Stimulated activated CD8-positive, alpha-beta memory T cell treated with anti-CD3 and anti-CD28 coated beads, Interleukin-12 subunit alpha, Interleukin-12 subunit beta, amount 100 ng/mL, for 1 hour (primary cell): Measurements from ENCODE around the gene TTC34.
A peak's percentile ranks its signal among the peaks of the same experiment; 100 is the strongest.

Experiments
- DNase-seq: peaks from one replicate; pipeline ENCODE4 v3.0.0-alpha.2; 2020; ENCODE audit warnings: low read depth

Gene TTC34

GRCh38 chr1:2801535-2802291, at the start of gene TTC34:
Gene TTC34, minus strand, starts transcription at chr1:2801693. Its CDS starts 866 bp downstream, at chr1:2800827.
- DNase-seq: peak; percentile 9

- DNase-seq: no peak
Measured at GRCh38 chr1:2850502-2850901, 49.0 kb upstream of the TTC34 start.

GRCh38 chr1:2848006-2848670, 46.6 kb upstream of the TTC34 start:
- DNase-seq: no peak

- no peak for DNase-seq
Measured at GRCh38 chr1:2847086-2847985, 45.8 kb upstream of the TTC34 start.

- DNase-seq: no peak
Measured at GRCh38 chr1:2845869-2846268, 44.4 kb upstream of the TTC34 start.

- peak; percentile 33 for DNase-seq
Measured at GRCh38 chr1:2840036-2840809, 38.7 kb upstream of the TTC34 start.

GRCh38 chr1:2837823-2838222, 36.3 kb upstream of the TTC34 start:
- DNase-seq: no peak

- DNase-seq: no peak
Measured at GRCh38 chr1:2837316-2837715, 35.8 kb upstream of the TTC34 start.

GRCh38 chr1:2836333-2836970, 35.0 kb upstream of the TTC34 start:
- no peak for DNase-seq

- no peak for DNase-seq
Measured at GRCh38 chr1:2835650-2836159, 34.2 kb upstream of the TTC34 start.

- no peak for DNase-seq
Measured at GRCh38 chr1:2834741-2835564, 33.5 kb upstream of the TTC34 start.

- no peak for DNase-seq
Measured at GRCh38 chr1:2834146-2834475, 32.6 kb upstream of the TTC34 start.

GRCh38 chr1:2833454-2834145, 32.1 kb upstream of the TTC34 start:
- no peak for DNase-seq

GRCh38 chr1:2832506-2833453, 31.3 kb upstream of the TTC34 start:
- no peak for DNase-seq

GRCh38 chr1:2831596-2832212, 30.2 kb upstream of the TTC34 start:
- DNase-seq: no peak

- DNase-seq: no peak
Measured at GRCh38 chr1:2830761-2831425, 29.4 kb upstream of the TTC34 start.

- no peak for DNase-seq
Measured at GRCh38 chr1:2829846-2830615, 28.5 kb upstream of the TTC34 start.
